Measurements from ENCODE around the gene CSTPP1.

DNA sequence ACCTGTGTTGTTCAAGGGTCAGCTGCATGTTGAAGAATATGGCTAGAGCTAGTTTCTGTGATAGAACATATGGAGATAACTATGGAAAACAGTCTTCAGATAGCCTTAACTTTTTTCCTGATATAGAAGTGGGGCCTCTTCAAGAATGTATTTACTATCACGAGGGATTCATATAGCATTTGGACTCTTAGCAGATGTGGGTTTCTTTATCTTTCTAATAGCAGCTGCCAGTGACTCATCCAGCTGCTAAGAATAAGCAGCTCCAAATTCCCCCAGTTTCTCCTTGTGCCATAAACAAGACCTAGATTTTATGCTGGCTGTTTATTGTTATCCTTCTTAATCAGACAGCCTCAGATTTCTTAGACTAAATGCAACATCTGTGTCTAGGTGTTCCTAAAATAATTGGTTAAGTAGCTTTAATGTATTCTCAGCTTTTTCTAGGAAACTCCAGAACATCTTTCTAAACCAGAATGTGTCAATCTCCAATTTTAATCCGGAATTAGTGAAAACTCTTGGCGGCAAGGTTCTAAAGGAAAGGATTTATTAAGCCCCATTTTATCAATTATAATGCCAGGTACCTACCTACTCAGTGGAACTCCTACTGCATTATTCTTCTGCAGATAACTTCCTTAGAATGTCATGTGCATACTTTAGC is 119.8 kb downstream of the CSTPP1 start:
- TF ChIP-seq, protein P1, sequence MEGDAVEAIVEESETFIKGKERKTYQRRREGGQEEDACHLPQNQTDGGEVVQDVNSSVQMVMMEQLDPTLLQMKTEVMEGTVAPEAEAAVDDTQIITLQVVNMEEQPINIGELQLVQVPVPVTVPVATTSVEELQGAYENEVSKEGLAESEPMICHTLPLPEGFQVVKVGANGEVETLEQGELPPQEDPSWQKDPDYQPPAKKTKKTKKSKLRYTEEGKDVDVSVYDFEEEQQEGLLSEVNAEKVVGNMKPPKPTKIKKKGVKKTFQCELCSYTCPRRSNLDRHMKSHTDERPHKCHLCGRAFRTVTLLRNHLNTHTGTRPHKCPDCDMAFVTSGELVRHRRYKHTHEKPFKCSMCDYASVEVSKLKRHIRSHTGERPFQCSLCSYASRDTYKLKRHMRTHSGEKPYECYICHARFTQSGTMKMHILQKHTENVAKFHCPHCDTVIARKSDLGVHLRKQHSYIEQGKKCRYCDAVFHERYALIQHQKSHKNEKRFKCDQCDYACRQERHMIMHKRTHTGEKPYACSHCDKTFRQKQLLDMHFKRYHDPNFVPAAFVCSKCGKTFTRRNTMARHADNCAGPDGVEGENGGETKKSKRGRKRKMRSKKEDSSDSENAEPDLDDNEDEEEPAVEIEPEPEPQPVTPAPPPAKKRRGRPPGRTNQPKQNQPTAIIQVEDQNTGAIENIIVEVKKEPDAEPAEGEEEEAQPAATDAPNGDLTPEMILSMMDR (IDR thresholded peaks at IDR 0.05), result no peak
- no peak for TF ChIP-seq EZH2 (IDR thresholded peaks at IDR 0.05; ENCODE audit: borderline replicate concordance, insufficient read depth, low read depth, low read length, poor library complexity, severe bottlenecking)
